OCI-LY3 (cell line): ENCODE results near the gene PTPRM.

Experiments used
- CTCF ChIP-seq: fragments of 200-600, 300-600 bp; sonication (generic); IDR thresholded peaks from 2 replicates; pipeline ENCODE4 v1.5.1; 2014; ENCODE audit warnings: antibody characterized with exemption, low read length, low read depth
- EZH2phosphoT487 ChIP-seq: fragments of 200-600 bp; shearing (Covaris generic); IDR thresholded peaks from 2 replicates; pipeline ENCODE4 v1.6.1; 2018; ENCODE audit warnings: antibody characterized with exemption, mixed run types, low read depth

GRCh38 chr18:8423051-8423557 is 856.0 kb downstream of the PTPRM start:
- TF ChIP-seq EZH2phosphoT487 (no peak), CTCF (no peak)
